Lung microvascular endothelial cell (primary cell): ENCODE measurements around the gene PRR22. TPM values are rescaled to one million over a fixed set of nuclear protein-coding genes. Genes with fewer than 3 reads are reported as not detected.

Experiments
- DNase-seq, 2 donors: peaks; one replicate each; pipeline versions ENCODE4 v3.0.0 to v3.0.0-alpha.2; 2010; ENCODE audit warnings: low read depth in 2 of 2
- total RNA-seq: library from RNA; depleted of rRNA; stranded (reverse); fragments of >200 nt; gene quantifications from 2 replicates; pipeline ENCODE4 v1.2.1, GENCODE V29; 2014

PRR22 gene
- total RNA-seq, 1 donor from 2014 or later: 0.40 TPM

DNA sequence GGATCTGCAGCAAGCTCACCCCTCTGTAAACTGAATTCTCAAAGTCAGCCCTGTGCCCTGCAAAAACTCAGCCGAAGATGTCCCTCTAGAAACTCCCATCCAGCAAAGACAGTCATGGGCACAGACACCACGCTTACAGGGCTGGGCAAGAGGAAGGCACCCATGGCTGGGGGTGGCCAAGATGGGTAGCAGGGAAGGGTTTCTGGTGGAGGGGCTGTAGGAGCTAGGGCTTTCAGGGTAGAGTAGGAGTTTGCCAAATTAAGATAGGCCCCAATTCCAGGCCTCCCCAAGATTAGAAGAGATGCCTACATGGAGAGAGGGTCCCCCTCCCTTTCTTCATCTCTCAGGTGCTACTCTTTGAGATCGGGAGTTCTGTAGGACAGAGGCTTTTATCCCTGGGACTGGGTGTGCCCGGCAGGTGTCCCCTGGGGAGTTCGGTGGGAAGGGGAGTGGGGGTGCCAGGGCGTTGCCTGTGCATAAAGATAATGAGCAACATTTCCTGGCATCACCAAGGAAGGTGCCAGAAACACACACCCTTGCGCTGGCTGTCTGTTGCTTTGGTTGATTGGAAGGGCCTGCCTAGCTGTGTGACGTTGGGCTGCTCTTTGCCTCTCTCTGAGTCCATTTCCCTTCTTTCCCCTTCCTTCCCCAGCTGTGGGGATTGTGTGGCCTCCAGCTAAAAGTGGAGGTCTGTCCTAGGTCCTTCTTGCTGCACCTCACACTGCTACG, 29.7 kb upstream of the PRR22 start:
- DNase-seq: no peak

DNA sequence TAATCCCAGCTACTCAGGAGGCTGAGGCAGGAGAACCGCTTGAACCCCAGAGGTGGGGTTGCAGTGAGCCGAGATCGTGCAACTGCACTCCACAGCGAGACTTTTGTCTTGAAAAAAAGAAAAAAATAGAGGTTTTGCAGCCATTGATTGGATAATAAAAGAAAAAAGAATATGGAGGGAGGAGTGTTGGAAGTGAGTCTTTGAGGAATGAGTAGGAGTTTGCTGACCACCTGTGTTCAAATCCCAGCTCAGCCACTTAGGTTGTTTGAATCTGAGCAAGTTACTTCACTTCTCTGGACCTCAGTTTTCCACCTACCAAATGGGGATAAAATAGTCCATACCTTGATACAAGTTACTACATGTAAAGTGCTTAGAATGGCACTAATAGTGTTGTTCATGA, 26.6 kb upstream of the PRR22 start:
- no peak for DNase-seq

DNA sequence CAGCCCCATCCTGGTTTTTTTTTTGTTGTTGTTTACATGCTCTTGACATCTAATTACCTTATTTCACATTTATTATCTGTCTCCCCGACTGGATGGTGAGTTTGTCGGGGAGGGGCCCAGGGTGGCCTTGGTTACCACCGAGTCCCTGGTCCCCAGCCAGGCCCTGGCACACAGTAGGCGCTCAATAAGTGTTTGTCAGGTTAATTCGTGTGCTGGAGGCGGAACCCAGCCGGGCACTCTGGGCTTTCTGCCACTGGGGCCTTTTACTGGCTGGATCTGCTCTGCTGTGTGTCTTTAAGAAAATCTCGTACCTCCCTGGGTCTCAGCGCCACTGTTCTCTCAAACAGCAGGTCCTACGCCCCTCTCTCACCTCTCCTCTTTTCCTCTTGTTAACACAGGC, 24.9 kb upstream of the PRR22 start:
- no peak for DNase-seq

DNA sequence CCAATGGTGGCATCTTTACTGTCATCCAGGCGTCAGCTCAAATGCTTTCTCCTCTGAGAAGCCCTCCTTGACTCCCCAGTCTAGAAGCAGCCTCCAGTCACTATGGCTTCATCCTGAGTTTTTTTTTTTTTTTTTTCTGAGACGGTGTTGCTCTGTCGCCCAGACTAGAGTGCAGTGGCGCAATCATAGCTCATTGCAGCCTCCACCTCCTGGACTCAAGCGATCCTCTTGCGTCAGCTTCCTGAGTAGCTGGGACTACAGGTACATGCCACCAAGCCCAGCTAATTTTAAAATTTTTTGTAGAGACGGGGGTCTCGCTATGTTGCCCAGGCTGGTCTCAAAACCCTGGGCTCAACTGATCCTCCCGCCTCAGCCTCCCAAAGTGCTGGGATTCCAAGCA, 24.5 kb upstream of the PRR22 start:
- no peak for DNase-seq

DNA sequence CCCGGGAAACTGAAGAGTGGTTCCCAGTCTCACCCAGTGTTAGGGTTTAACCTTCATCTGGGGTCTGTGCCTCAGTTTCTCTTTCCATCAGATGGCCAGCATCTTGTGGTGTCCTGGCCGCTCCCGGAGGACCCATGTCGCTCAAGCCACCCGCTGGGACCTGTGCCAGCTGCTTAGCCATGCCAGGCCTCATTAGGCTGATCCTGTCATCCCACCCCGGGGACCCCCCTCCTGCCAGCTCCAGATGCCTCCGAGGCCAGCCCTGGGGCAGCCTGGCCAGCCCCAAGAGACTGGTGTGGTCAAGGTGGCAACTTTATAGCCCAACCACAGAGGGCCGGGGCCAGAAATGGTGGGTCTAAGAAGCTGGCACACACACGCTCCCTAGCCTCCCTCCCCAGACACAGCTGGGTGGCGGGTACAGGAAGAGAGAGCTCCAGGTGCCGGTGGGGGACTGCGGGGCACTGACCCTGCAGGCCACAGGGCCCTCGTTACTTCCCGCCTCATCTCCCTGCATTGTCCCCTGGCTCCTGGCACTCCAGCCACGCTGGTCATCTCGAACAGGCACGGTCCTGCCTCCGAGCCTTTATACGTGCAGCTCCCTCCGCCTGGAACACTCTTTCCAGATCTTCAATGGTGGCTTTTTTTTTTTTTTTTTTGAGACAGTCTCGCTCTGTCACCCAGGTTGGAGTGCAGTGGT, 23.7 kb upstream of the PRR22 start:
- DNase-seq: no peak

DNA sequence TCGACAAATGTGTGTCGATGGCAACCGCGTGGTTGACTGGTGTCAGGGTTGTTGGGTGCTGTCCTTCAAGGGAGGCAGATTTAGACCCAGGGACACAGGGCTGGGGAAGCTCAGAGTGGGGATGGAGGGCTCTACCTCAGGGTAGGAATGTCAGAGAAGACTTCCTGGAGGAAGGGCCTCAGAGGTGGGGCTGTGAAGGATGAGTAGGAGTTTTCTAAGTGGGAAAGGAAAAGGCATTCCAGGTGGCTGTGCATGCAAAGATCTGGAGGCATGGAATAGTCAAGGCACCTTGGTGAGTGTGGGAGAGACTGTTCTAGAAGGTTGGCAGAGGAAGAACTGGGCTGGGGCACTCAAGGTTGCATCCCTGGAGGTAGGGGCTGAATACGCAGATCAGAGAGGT, 22.4 kb upstream of the PRR22 start:
- no peak for DNase-seq

DNA sequence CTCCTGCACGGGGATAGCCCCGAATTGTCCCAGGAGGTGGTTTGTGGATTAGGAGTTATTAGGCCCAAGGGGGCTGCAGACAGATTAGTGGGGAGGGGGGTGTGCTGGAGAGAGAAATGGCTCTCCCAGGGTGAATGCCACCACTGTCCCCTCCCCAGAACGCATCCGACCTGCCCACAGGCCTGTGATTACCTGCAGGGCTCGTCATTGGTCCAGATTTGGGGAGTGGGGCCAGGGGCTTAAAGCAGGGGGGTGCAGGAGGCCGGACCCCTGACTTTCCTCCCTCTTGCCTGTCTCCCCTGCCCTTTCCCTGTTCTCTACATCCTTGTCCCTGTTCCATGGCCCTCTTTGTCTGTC, 21.6 kb upstream of the PRR22 start:
- no peak for DNase-seq

DNA sequence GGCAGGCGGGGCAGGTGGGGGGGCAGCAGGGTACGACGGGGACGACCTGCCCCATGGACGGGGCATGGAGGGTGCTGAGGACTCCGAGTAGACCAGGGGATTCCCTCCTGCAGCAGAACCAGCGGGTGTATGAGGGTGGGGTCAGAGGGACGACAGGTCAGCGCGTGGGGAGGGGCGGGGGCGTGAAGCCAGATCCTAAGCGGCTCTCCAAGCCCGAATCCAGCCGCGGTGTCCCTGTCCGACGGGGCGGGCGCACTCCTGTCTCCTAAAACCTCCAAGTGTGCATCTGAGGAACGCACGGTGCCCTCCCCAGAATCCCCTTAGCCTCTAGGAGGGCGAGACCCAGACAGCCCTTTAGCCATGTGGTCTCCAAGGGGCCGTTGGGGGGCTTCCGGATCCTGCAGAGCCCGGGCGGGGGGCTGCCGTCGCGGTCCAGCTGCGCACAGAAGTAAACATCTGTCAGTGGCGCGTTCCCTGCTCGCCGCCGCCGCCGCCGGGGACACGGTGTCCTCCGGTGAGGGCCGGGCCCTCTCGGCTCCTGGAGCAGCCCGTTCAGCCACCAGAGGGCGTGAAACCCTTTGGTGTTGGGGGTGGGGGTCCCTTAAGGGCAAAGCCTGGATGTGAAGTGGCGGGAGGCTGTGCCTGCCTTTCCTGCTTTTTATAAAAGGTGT, 21.1 kb upstream of the PRR22 start:
- DNase-seq: peak; percentile 24 to 68

DNA sequence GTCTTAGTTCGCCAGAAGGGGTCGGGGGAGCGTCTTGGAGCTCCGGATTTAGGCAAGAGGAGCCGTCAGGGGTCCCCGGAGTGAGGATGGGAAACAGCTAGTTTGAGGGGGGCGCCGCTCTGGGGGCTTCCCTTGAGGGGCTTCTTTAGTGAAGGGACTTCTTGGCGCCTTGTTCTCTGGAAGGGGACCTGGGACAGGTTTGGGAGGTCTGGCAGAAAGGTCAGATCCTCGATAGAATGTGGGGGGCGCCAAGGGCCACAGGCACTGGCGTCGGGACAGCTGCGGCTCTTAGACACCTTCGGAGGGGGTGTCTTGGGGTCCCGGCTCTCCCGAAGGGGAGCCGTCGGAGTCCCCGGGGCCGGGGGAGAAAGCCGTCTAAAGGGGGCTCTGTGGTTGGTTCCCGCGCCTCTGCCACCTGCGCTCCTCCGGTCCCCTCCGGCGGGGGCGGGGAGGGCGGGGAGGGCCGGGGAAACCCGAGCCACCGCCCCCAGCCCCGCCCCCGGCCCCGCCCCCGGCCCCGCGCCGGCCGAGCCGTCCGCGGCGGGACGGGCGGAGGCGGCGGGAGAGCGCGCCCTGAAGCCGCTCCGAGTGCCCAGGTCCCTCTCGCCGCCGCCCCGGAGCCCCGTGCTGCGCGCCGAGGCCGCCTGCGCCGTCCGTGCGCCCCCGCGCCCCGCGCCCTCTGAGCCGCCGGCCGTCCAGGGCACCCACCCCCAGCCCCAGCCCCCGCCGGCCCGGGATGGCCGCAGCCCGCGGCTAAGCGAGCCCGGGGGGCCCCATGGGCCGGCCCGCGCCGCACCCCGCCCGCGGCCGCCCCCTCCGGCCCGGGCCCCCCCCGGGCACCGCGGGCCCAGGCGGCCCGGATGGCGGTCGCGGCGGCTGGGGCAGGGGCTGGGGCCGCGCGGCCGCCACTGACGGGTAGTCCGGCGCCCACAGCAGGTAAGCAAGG, 20.2 kb upstream of the PRR22 start, which contains the start of gene NRTN:
Gene NRTN (plus strand): TSS at position 552 of the 946 bp plus-strand sequence. CDS start 19,099 bp downstream, outside the sequence.
- DNase-seq: no peak

DNA sequence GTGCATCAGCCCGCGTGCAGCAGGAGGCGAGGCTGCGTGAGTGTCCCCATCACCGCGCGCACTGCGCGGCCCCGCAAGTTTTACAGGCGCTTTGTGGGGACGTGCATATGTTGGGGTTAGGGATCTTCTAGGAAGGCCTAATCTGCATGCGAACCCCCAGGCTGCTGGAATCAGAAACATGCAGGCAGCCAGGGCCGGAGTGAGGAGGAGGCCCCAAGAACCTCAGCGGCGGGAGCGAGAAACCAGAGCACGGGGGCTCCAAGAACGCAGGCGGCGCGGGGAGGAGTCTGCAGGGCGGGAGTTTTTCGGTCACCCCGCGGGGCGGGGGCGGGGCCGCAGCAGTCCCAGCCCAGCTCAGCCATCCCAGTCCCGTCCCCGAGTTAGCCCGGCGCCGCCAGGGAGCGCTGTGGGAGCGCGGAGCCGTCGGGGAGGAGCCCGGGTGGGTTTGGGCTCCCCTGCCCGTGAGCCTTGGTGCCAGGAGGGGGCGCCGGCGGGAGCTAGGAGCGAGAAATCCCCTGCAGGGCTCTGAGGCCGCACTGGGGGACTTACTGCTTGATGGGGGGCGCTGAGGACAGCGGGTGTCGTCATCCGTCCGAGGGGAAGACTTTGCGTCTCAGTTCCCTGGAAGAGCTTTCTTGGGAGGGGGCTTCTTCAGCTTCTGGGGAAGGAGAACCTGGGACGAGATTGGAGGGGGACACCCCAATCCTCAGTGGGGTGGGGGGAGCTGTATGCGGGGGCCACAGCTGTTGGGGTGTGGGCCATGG, 19.4 kb upstream of the PRR22 start:
- DNase-seq: peak; percentile 81 to 92

DNA sequence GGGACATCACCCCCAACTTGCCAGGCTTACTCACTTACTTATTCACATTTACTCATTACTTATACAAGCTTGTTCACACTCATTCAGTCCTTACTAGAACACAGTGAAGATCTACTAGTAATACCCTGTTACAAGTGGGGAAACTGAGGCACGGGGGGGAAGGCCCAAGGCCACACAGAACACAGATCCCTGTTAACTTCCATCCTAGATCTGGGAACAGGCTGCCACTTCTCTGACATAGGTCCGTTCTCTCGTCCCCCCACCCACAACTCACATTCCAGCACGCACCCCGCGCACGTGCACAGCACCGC, 18.9 kb upstream of the PRR22 start:
- no peak for DNase-seq

DNA sequence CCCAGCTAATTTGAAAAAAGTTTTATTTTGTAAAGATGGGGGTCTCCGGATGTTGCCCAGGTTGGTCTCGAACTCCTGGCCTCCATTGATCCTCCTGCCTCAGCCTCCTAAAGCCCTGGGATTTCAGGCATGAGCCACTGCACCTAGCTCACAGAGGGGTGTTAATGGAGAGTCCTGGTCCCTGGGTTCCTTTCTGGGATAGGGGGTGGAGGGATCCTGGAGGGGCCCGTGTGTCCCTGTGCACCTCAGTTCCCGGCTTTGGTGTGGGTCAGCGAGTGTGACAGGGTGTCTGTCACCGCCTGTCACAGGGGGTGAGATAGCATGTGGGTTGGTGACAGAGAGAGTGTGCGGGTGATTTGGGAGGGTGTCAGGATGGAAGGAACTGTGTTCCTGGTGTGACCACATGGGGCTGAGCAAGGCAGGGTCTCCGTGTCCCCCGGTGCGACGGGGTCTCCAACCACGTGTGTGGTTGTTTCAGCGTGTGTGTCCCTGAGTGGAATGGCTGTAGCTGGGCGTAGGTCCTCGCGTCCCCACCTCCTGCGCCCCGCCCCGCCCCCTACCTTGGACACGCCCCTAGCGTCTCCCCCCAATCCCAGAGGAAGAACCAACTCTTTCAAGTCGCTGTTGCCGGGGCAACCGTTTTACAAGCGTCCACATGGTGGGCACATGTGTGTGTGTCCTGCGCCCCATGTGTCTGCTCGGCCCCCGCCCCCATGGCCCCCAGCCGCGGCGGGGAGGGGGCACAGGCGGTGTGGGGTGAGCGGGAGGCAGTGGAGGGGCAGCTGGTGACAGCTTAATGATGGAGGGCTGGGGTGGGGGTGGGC, 17.5 kb upstream of the PRR22 start:
- DNase-seq: no peak

DNA sequence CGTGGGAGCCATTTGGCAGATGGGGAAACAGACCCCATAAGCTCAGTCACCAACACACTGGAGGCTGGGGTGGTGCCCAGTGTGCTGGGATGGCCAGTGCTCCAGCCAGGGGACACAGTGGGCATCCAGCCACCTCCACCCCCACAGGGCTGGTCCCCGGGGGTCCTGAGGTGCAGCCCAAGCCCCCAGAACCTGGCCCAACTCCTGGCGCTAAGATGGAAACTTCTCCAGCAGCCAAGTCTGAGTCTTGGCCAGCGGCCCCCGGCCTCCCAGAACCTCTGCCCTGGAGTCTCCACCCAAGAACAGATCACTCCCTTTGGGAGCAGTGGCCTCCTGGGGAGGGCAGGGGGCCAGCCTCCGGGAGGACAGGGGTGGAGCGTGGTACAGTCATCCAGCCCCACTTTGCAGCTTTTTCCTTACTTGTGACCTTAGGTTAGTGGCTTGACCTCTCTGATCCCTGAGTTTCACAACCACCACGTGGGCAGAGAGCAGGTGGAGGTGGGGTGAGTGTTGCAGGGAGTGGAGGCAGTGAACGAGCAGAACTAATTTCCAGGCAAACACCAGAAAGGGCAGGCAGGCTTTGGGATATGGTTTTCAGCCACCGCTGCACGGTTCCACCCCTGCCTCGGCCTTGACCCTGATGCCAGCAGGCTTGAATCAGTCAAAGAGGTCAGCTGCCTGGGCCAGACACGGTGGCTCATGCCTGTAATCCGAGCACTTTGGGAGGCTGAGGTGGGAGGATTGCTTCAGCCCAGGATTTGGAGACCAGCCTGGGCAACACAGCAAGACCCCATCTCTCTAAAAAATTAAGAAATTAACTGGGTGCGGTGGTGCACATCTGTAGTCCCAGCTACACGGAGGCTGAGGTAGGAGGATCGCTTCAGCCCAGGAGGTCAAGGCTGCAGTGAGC, 16.1 kb upstream of the PRR22 start:
- no peak for DNase-seq

DNA sequence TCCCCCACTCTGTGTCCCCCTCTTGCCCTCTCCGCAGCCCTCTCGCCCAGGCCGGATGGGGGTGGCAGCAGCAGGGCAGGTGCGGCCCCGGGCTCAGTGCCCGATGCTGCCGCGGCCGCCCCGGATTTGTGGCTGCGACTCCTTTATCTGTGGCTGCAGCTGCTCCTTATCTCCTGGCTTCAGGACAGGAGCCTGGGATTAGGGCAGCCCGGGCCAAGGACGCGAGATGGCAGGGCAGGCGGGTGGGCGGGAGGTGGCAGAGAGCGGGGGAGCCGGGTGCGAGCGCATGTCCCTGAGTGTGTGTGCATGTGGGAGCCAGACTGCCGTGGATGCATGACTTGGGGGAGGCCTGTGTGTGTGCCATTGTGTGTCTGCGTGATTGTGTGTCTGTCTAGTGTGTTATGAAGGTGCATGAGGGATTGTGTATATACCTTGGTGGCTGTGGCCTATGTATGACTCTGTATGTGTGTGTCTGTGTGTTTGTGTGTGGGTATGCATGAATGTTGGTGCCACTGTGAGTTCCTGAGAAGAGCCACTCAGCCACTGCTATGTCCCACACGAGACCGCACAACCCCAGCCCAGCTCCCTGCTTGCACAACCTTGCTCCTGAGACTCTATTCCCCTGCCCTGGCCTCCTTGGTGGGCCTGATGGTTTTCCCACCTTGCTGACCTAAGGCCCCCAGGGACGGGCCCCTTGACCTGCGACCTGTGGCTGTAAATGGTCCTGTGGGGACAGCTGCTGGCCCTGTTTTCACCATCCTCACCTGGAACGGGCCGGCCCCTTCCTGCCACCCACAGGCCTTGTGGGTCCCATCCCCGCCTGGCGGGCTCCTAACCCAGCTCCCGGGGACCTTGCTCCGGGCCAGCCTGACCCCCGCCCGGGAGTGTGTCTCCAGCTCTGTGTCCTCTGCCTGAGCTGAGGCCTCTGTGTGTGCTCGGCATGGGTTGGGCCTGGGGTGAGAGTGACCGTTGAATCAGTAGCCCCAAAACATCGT, 15.0 kb upstream of the PRR22 start:
- no peak for DNase-seq

DNA sequence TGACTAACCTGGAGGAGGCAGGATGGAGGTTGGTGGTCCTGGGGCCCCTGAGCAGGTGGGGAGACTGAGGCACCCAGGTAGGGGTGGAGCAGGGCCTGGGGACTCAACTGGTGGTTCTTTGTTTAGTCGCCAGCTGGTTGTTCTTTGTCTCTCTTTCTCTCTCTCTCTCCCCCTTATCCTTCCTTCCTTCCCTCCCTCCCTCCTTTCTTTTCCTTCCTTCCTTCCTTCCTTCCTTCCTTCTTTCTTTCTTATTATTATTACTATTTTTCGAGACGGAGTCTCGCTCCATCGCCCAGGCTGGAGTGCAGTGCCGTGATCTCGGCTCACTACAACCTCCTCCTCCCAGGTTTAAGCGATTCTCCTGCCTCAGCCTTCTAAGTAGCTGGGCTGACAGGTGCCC, 13.7 kb upstream of the PRR22 start:
- no peak for DNase-seq

DNA sequence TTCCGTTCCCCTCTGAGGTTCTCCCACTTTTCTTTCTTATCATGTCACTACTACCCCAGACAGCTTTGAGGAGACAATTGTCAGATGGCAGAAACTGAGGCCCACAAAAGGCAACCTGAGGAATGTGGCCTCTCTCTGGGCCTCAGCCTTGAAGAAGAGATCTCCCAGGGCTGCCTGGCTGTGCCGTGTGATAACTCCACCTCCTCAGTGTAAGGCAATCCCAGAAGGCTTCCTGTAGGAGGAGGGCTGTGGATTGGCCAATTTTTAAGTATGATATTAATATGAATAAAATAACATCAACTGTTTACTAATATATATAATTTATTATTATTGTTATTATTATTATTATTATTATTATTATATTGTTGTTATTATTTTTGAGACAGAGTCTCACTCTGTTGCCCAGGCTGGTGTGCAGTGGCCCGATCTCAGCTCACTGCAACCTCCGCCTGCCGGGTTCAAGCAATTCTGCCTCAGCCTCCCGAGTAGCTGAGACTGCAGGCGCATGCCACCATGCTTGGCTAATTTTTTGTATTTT, 10.9 kb upstream of the PRR22 start:
- DNase-seq: no peak

DNA sequence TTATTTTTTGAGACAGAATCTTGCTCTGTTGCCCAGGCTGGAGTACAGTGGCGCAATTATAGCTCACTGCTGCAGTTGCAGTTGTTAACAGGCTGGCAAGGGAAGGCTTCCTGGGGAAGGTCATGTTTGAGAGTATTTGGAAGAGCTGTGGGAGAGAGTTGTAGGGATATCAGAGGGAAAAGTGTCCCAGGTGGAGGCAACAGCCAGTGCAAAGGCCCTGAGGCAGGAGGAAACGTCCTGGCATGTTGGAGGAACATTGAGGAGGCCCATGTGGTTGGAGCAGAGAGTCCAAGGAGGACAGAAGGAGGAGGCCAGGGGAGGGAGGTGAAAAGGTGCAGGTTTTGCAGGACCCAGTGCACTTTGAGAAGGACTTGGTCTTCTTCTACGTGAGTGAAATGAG, 8.6 kb upstream of the PRR22 start:
- no peak for DNase-seq

DNA sequence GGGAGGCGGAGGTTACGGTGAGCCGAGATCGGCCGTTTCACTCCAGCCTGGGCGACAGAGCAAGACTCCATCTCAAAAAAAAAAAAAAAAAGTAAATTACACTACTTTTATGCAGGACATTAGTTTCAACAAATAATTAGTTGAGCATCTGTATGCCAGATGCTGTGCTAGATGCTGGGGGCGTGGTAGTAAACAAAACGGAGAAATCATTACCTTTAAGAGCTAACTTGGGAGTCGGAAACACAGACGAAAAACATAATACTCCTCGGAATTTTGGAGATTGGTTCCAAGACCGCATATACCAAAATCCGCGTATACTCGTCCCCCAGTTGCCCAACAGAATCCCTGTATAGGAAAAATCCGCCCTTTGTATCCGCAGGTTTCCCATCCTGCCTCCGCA, 7.7 kb upstream of the PRR22 start:
- DNase-seq: no peak
